ENCODE measurements around the gene OR2G6.

OR2G6 gene

GRCh38 chr1:248576260-248576980 lies 68.5 kb downstream of the OR2G6 start:
- no peak for DNase-seq

Data from fibroblast of skin of right biceps (primary cell).